Glutamatergic neuron (in vitro differentiated cells): Measurements from ENCODE around the gene PGA5. TPM values are rescaled to one million over a fixed set of nuclear protein-coding genes. Genes with fewer than 3 reads are reported as not detected.

Experiments used
- DNase-seq: peaks from one replicate; pipeline ENCODE4 v3.0.0; 2022
- H3K27ac Mint-ChIP-seq: one replicate; pipeline ENCODE4 v1.8.0; 2020; ENCODE audit warnings: mild to moderate bottlenecking, mixed read lengths, inconsistent platforms; ENCODE audit not compliant: unreplicated experiment
- H3K27me3 Mint-ChIP-seq: one replicate; pipeline ENCODE4 v1.8.0; 2020; ENCODE audit warnings: mild to moderate bottlenecking, moderate library complexity, mixed read lengths, inconsistent platforms; ENCODE audit not compliant: unreplicated experiment
- H3K36me3 Mint-ChIP-seq: one replicate; pipeline ENCODE4 v1.8.0; 2020; ENCODE audit warnings: mild to moderate bottlenecking, mixed read lengths, inconsistent platforms; ENCODE audit not compliant: unreplicated experiment
- H3K4me1 Mint-ChIP-seq: one replicate; pipeline ENCODE4 v1.8.0; 2020; ENCODE audit warnings: mild to moderate bottlenecking, low read depth, mixed read lengths, inconsistent platforms; ENCODE audit not compliant: unreplicated experiment
- H3K4me3 Mint-ChIP-seq: one replicate; pipeline ENCODE4 v1.8.0; 2020; ENCODE audit warnings: mild to moderate bottlenecking, mixed read lengths, inconsistent platforms; ENCODE audit not compliant: unreplicated experiment
- H3K9me3 Mint-ChIP-seq: one replicate; pipeline ENCODE4 v1.8.0; 2020; ENCODE audit warnings: mild to moderate bottlenecking, moderate library complexity, mixed read lengths, inconsistent platforms; ENCODE audit not compliant: unreplicated experiment
- total RNA-seq: library from RNA; stranded (reverse); fragmentation: NEBNext Ultra II Directional; extraction: Animal tissue kit (Norgen Biotek cat#: 25700); gene quantifications from one replicate; pipeline ENCODE4 v1.2.1, GENCODE V29; 2021; ENCODE audit not compliant: unreplicated experiment
- TF ChIP-seq, protein P1 (sequence below): fragments of 200-600 bp; sonication (generic); IDR thresholded peaks from one replicate; pipeline ENCODE4 v1.5.0; 2021; ENCODE audit not compliant: partially characterized antibody, unreplicated experiment

The PGA5 gene
- total RNA-seq, 1 donor from 2014 or later = not detected

DNA sequence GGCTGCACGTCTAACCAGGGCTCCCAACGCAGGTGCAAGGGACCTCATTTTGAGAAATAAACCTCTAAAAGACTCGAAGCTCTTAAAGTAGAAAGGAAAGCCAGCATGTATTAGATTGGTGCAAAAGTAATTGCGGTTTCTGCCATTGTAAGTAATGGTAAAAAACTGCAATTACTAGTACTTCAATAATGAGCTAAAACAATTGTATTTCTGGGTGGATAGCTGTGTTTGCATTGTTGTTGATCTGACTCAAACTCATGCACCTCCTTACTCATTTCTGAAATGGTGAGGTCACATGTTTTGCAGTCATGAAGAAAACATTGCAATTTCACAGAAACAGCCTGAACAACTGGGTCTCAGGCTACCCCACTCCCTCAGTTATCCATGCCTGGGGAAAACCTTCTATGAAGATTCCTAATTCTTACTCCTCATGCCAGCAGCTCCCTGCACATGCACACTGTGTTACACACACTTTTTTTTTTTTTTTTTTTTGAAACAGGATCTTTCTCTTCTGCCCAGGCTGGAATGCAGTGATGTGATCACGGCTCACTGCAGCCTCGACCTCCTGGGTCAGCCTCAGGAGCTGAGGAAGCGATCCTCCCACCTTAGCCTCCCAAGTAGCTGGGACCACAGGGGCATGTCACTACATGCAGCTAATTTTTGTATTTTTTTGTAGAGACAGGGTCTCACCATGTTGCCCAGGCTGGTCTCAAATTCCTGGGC, 29.5 kb downstream of the PGA5 start:
- H3K27me3 Mint-ChIP-seq = peaks cover 3% of the 10 kb centered on the region
- H3K4me3 Mint-ChIP-seq = no peak overlapping the region
- no peak for DNase-seq
- H3K36me3 Mint-ChIP-seq = no peaks in the 10 kb centered on the region
- no peaks in the 10 kb centered on the region for H3K4me1 Mint-ChIP-seq
- H3K9me3 Mint-ChIP-seq = peaks cover 4% of the 10 kb centered on the region
- H3K27ac Mint-ChIP-seq = no peak overlapping the region
- TF ChIP-seq, protein P1, sequence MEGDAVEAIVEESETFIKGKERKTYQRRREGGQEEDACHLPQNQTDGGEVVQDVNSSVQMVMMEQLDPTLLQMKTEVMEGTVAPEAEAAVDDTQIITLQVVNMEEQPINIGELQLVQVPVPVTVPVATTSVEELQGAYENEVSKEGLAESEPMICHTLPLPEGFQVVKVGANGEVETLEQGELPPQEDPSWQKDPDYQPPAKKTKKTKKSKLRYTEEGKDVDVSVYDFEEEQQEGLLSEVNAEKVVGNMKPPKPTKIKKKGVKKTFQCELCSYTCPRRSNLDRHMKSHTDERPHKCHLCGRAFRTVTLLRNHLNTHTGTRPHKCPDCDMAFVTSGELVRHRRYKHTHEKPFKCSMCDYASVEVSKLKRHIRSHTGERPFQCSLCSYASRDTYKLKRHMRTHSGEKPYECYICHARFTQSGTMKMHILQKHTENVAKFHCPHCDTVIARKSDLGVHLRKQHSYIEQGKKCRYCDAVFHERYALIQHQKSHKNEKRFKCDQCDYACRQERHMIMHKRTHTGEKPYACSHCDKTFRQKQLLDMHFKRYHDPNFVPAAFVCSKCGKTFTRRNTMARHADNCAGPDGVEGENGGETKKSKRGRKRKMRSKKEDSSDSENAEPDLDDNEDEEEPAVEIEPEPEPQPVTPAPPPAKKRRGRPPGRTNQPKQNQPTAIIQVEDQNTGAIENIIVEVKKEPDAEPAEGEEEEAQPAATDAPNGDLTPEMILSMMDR = no peak

DNA sequence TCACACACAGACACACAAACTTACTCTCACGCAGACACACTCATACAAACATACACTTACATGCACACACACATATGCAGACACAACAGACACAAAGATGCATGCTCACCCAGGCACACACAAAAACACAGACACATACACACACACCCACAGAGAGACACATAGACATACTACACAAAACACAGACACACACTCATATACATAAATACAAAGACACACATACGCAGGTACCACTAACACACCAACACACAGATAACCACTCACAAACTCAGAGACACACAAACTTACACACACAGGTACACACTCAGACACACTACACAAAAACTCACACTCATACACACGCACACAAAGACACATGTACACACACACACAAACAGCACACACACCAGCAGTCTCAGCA, 31.8 kb downstream of the PGA5 start:
- H3K36me3 Mint-ChIP-seq = no peaks in the 10 kb centered on the region
- TF ChIP-seq, protein P1 = no peak
- peaks cover 3% of the 10 kb centered on the region for H3K27me3 Mint-ChIP-seq
- DNase-seq = no peak
- H3K27ac Mint-ChIP-seq = no peak overlapping the region
- H3K4me3 Mint-ChIP-seq = no peak overlapping the region
- no peaks in the 10 kb centered on the region for H3K4me1 Mint-ChIP-seq
- peaks cover 3% of the 10 kb centered on the region for H3K9me3 Mint-ChIP-seq

DNA sequence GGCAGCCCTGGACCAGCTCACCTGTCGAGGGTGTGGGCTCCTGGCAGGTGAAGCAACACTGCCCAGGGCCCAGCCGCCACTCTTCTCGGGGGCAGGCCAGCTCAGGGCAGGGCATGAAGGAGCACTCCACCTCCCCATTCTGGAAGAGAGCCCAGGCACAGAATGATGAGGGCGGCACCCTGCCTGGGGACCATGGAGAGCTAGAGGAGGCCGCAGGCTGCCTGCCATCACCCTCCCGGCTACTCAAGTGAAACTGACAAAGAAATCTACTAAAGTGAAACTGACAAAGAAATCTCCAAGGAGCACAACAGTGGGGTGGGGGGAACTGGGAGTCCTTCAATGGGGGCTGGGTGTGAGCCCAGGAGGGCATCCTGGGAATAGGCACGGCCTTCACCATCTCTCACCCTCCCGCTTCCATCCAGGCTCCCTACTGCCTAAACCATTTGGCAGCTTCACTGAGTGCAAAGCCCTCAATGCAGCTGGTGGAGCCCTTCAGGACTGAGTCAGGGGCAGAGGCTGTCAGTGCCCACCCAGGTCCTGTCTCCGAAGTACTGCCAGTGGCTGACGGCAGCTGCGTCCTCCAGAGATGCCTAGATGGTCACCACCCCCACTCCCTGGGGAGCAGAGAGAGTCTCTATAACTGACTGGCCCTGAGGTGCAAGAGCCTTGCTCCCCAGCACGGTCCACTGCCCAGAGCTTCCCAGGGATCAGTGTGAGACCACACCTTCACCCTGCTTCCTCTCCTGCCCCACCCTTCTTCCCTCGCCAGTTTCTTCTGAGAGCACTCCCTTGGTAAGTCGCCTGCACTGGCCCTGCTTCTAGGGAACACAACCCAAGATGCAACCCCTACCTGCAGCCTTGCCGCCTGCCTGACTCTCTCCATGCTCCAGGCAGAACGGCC, 32.5 kb downstream of the PGA5 start:
- DNase-seq = no peak
- Mint-ChIP-seq H3K27me3 (peaks cover 3% of the 10 kb centered on the region), H3K36me3 (no peaks in the 10 kb centered on the region), H3K27ac (no peak overlapping the region), H3K4me3 (no peak overlapping the region), H3K9me3 (peaks cover 2% of the 10 kb centered on the region), H3K4me1 (peaks cover 3% of the 10 kb centered on the region)
- TF ChIP-seq, protein P1 = no peak

DNA sequence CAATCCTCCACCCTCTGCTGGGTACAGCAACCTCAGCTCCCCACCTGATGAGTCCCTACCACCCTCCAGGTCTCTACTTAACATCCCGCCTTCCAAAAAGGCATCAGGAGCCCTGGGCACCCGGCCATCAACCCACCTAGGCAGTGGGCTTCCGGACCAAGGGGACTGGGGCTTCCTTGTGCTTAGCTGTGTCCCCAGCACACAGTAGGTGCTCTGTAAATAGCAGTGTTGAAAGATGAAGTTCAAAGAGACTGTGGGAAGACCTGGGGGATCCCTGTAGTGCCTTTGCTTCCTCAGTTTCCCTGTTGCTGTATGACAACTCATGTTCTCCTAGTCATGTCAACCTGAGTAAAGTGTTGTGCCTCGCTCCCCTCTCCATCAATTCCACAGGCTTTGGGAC, 33.1 kb downstream of the PGA5 start:
- Mint-ChIP-seq H3K4me3 (no peak overlapping the region), H3K9me3 (peaks cover 2% of the 10 kb centered on the region), H3K4me1 (peaks cover 3% of the 10 kb centered on the region), H3K27me3 (peaks cover 3% of the 10 kb centered on the region), H3K27ac (no peak overlapping the region), H3K36me3 (no peaks in the 10 kb centered on the region)
- DNase-seq = no peak
- TF ChIP-seq, protein P1 = no peak

DNA sequence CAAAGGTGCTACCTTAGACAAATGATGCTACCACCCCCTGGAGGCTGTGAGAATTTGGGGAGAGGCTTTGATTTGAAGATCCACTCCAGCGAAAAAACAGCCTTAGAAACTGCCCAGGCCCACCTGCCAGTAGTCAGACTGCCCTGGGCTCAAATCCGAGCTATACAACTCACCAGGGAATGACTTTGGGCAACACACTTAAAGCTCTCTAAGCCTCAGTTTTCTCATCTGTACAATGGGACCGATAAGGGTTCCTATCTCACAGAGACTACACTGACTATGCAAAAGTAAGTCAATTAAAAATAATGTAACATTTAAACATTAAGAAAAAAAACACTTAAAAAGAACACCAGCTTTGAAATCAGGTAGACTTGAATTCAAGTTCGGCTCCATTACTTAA, 34.2 kb downstream of the PGA5 start:
- Mint-ChIP-seq H3K4me1 (peaks cover 6% of the 10 kb centered on the region), H3K36me3 (no peaks in the 10 kb centered on the region), H3K27ac (no peak overlapping the region), H3K27me3 (peaks cover 3% of the 10 kb centered on the region), H3K9me3 (peaks cover 2% of the 10 kb centered on the region), H3K4me3 (no peak overlapping the region)
- TF ChIP-seq, protein P1 = no peak
- DNase-seq = no peak
